NCI-H69 (cell line): ENCODE data around the gene AJM1.

Experiments
- DNase-seq: peaks from one replicate; lab custom pipeline; 2025; lab: John Stamatoyannopoulos, UW

The AJM1 gene

DNA sequence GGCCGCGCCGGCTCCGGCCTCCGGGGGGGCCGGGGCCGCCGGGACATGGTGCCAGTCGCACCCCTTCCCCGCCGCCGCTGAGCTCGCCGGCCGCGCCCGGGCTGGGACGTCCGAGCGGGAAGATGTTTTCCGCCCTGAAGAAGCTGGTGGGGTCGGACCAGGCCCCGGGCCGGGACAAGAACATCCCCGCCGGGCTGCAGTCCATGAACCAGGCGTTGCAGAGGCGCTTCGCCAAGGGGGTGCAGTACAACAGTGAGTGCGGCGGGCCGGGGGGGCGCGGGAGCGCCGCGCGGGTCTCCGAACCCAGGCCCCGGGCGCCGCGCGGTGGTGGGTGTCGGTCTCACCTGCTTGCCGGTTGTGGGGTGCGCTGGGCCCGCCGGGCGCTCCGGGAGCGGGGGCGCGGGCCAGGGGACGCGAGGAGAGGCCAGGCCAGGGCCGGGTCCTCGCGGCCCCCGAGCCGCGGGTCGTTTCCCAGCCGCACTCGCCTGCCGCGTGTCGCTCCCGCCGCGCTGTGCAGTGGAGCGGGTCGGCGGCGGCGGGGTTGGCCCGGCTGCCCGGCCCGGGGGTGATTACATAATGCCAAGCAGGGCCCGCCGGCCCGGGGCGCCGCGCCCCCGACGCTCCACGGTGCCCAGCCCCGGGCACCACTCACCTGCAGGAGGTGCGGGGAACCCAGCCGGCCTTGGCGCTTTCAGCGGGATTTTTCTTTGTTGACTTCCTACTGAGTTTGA is 34.0 kb upstream of the AJM1 start:
- DNase-seq = peak; percentile 65

DNA sequence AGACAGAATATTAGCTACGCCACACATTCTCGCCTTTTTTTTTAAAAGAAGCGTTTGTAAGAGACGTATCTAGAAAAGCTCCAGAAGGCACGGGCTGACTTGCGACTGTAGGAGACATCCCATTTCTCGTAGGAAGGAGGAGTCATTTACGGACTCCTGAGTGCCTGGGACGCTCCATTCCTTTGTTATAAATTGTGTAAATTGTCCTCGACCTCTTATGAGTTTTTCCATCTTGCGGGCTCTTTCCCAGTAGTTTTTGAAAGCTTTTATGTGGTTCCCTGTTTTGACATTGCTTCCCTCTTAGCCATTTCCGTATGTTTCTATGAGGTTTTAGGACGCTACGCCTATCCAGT is 33.5 kb upstream of the AJM1 start:
- no peak for DNase-seq

DNA sequence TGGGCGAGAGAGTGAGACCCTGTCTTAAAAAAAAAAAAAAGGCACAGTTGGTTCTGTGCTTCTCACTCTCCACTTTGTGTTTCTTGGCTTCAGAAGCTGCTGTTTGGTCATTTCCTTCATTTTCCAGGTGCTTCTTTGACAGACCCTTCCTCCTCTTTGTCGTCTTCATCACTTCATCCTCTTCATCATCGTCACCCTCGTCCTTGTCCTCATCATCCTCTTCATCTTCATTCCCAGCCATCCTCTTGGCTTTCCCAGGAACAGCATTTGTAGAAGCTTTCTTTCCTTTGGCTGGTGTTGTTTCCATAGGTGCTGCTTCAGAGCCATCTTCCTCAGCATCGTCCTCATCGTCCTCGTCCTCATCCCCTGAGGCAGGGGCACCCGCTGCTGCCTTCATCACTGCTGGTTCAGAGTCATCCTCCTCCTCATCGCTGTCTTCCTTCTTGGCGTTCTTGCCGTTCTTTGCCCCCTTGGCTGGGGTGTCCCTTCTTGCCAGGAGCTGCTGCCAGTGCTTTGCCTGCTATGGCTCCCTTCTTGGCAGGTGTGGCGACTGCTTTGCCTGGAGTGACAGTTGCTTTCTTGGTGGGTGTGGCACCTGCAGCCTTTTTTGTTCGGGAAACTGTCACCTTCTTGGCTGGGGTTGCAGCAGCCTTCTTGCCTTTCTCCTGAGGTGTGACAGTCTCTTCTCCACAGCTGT is 27.4 kb upstream of the AJM1 start:
- no peak for DNase-seq

DNA sequence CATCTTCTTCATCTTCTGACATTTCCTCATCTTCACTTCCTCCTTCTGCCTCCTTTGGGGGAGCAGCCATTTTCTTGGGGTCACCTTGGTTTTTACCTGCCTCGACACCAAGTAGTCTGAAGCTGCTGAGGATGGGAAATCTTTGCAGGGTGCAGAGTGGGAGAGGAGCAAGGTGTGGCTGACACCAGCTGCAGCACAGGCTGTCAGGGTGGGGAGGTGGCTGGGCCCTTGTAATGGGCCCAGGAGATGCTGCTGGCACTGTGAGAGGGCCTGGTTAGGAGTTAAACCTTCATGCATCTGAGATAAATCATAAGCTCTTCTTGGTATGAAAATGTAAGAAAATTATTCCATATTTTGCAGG is 26.9 kb upstream of the AJM1 start:
- DNase-seq = no peak

DNA sequence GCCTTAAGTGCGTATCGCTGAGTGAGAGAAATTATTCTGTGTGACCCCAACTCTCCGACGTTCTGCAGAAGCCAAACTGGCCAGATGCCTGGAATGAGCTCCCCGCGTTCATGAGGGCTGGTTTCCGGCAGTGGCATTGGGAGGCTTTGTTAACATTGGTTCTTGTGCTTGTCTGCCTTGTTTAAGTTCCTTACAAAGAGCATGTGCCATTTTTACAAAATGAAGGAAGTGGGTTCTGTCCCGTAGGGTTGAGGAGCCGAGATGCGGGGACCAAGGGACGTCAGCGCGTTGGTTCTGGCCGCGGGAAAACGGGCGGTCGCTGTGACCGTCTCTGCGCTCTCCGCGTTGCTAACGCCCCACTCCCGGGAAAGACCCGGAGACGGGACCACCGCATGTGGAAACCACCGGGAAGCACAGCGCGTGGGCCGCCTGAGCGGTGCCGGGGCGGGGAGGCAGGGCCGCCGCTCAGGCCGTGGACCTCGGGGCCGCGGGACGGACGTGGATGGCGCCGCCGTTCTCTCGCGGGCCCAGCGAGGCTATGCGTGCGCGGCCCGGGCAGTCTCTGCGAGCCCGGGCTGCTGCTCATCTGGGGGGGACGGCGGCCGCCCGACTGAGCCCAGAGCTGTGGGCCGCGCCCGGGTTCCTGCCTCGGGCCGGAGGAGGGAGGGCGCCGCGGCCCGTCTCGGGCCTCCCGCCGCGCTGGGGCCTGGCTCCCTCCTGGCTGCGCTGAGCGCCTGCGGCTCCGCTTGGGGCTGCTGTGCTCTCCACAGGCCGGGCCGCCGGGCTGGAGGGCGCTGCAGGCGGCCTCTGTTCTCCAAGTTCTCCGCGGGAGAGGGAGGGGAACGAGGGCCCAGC is 21.1 kb upstream of the AJM1 start:
- no peak for DNase-seq

DNA sequence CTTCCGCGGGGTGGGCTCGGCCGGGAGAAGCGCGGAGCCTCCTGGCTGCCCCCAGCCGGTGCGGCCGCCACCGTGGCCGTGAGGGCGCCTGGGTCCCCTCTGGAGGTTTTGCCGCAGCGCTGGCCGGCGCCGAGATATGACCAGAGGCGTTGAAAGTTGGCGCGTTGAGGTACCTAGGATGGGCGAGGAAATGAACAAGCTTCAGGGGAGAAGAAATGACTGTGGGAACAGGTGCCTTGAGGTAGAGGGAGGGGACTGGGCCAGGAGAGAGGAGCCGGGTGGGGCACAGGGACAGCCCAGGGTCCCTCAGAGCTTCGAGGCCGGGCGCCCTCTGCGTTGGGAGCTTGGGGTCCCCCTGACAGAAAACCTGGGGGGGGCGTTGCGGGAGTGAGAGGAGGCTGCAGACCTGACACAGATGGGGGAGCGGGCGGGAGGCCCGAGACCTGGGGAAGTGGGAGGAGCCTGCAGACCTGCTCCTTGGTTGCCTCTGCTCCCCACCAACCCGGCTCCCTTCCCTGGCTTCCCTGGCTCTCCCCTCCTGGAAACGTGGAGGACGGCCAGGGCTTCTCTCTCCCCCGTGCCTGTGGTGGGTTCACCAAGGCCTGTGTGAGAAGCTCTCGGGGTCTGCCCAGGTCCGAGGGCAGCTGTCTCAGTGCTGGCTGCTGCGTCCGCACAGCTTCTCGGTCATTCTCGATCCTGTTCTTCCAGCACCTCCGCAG is 20.3 kb upstream of the AJM1 start:
- no peak for DNase-seq

DNA sequence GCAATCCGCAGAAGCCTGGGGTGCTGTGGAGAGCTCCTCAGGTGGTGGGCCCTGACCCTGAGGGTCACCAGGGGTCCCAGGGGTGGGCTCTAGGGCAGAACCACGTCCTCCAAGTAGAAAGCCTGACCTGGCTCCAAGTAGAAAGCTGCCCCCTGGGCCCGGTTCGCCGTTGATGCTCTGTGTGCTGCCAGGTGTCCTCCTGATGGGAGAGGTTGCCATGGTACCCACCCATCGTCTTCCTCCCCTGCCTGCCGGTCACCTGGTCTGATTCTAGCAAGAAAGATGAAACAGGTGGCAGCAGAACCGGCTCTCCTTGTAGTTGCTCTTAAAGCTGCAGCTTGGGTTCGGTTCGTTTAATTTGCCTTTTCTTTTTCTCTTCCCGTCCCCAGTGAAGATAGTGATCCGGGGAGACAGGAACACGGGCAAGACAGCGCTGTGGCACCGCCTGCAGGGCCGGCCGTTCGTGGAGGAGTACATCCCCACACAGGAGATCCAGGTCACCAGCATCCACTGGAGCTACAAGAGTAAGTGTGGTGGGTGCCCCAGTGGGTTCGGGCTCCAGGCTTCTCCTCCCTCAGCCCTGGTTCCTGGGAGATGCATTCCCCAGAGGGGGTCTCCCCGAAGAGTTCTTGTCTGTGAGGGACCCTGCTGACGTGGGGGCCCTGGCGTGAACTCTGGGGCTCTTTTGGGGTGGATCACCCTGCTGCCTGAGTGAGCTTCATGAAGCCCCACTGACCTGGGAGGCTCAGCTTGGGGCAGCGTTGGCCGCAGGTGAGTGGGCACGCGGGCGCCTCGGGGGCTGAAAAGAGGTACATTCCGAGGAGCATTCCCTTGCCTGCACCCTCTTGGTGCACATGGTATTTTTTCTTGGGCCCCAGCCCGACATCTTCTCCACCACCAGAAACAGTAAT is 18.9 kb upstream of the AJM1 start:
- DNase-seq = no peak

DNA sequence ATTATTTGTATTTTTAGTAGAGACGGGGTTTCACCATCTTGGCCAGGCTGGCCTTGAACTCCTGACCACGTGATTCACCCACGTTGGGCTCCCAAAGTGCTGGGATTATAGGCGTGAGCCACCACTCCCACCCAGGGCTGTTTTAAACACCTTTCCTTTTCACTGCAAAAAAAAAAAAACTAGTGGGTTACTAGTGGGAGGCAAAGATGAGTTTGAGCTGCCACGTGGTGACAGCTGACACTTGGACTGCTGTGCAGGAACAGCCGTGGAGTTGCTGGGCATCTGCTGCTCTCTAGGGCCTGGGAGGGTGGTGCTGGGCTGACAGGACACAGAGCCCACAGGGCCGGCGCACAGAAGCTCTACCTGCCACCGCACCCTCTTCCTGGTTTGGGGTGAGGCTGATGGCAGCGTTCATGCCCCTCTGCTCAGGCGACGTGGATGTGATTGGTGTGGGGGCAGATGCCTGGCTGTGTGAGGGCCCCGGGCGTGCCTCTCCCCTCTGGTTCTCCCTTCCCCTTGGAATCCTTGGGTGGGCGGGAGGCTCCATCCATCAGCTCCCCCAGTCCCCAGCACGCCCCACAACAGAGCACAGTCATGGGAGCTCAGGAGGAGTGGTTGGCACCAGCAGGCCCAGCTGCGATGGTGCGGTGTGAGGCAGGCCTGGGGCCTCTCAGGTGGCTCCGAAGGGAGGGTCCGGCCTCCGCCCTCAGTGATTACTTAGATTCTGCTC is 17.6 kb upstream of the AJM1 start:
- no peak for DNase-seq

DNA sequence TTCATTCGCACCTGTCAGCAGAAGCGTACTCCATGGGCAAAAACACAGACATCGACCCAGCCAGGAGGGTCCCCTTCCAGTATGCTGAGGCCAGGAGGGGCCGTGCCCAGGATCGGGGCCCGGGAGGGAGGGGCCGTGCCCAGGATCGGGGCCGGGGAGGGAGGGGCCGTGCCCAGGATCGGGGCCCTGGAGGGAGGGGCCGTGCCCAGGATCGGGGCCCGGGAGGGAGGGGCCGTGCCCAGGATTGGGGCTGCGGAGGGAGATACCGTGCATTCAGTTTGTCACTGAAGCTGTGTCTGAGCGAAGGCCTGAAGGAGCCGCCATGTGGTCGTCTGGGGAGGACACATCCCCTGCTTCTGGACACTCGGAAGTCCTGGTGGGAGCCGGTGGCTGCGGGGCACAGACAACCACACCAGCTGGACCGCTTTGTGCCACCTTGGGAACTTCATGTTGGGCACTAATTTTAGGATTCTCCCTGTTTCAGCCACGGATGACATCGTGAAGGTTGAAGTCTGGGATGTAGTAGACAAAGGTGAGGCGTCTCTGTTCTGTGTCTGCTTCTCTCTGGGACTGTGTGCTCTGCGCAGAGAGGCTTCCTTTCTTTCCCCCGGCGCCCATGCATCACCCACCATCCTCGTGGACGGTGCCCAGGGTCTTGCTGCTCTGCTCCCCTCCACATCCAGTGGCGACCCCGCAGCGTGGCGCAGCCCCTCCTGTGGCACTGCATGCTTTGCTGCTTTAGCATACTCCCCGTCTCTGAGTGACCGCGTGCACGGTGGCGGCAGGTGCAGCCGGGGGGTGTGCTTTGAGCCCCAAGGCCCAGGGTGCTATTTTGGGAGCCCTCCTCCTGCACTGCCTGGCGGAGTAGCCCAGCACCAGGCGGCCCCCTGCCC is 16.7 kb upstream of the AJM1 start:
- no peak for DNase-seq

DNA sequence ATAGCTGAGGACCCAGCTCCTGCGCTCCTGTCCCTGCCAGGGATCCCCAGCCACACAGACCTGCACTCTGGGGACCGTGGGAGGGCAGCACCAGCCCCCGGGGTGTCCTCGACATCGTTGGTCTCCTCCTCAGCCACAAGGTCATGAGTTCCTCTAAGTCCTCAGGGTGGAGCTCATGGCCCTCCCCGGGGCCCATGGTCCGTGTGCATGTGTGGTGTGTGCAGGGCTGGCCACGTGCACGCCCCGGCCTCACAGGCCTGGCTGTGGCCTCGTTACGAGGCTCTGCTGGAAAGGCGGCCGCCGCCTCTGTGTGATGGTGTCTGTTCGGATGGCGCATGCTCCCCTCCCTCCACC is 16.1 kb upstream of the AJM1 start:
- DNase-seq = no peak

DNA sequence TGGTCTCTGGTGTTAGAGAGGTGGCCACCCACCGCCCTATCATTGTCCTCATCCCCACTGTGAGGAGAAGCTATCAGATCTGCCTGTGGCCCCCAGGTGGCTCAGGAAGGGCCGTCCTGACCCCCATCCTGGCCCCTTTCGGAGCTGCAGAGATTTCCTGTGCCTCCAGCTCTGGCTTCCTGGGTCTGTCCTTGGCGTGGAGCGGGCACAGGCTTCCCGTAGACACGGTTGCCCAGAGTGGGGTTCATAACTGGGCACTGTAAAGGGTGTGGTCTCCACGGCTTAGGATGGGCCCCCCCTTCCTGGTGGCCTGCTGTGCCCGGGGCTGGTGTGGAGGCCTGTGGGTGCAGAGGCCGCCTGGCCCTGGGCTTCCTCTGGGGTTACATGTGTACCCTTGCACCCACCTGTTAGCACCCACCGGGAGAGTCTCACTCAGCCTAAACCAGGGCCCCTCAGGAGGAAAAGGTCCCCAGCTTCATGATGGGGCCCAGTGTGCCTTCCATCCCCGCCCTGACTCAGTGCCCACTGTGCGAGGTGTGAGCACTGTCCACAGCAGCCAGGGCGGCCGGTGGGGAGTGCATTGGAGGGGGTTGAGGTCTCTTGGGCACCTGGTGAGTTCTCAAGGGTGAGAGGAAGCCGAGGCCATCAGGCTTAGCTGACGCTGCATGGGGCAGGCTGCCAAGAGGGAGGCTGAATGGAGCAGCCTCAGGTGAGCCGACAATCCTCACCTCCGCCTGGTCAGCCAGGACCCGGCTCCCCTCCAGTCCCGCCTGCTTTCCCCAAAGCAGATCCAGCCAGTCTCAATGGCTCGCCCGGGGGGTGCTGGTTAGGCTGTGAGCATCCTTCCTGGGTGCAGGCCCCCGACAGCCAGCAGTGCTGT is 15.3 kb upstream of the AJM1 start:
- no peak for DNase-seq

DNA sequence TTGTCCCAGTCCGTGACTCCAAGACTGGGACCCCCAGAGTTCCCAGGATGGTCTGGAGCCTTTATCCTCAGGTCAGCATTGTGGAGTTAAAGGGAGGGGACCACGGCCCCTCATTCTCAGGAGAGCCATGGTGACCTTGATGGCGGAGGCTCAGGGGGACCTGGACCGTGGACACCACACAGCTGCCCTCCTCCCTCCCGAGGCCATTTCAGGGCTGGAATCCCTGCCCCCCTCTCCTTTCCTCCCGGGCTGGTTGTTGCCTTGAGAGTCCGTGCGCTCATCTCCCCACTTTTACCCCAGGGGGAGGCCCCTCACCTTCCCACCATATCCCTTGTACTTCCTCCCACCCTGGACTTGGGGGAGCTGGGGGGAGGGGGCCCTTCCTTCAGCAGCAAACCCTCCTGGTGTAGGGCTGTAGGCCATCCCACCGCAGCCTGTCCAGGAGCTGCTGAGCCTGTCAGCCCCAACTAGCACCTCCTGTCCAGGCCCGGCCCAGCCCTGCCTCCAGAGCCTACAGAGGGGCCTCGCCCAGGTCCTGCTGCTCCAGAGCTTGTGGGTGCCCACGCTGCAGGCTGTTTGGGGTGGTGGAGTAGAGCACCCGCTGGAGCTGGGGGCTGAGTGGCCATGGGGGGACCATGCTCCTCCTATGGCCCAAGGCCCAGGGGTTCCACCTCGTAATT is 14.3 kb upstream of the AJM1 start:
- DNase-seq = no peak

DNA sequence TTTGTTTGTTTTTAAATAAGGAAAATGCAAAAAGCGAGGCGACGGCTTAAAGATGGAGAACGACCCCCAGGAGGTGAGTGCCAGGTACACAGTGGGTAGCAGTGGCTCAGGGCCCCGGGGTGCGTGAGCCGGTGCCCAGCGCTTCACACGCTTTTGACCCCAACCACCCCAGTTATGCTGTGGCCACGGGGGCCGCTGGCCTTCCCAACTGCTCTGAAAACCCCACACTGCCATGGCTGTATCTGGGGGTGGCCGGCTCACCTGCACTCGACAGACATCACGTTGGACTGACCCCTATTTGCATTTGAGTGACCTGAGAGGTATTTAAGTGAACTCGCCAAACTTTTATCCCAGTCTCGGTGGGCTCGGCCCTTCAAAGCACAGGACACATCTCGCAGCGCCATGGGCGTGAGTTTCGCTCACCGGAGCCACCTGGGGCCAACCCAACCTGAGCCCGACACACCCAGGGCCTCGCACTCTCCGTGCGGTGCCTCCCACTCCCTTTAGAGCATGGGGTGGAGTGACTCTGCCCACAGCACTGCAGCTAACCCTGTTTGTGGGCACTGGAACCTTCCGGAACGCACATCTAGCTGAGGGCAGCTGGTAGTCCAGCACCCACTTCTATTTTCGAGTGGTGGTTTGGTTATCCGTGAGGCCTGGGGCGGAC is 13.7 kb upstream of the AJM1 start:
- DNase-seq = no peak

DNA sequence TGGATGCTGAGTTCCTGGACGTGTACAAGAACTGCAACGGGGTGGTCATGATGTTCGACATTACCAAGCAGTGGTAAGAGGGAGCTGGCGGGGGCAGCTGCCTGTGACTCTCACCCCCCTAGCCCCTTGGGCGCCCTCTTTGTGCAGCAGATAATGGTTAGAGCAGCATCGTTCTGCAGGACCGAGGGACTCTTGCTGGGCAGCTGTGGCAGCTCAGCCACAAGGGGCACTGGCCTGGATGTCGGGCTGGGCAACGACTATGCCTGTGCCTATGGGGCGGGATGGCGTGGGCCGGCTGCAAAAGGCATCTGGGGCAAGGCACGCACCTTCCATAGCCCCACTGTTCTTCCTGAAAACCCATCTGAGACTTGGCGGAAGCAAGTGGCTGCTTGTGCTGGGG is 12.9 kb upstream of the AJM1 start:
- DNase-seq = no peak

DNA sequence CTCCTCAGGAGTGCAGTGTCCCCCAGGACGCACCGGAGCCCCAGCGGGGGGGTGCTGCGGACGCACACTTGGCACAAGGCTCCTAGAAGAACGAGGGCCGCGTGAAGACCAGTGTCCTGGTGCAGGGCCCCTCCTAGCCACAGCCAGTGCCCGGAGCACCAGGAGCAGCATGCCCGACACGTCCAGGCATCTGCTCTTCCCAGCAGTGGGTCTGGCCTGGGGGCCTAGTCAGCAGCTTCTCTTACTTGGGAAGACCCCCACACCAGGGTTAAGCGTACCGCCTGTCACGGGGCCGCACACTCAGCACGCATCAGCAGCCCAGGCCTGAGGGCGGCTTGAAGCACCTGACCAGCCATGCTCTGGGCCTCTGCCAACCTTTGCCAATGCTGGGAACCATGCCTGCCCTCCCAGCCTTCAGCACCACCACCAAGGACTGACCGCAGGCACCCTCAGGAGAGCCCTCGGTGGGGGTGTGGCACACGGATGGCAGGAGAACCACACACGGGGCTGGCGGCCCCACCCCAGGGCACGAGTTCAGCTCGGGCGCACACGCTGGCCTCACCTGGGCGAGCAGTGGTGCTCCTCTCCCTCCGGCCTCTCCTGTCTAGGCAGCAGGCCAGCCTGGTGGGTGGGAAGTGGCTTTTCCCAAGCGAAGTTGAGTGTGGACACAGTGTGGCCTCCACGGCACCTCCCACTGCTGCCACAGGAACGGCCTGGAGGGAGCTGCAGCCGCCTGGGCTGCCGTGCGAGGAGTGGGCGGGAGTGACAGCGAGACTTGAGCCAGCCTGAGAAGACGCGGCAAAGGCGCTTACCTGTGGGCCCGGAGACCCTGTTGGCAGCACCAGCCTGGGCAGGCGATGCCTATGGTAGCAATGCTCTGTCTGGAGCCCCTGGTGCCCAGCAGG is 12.0 kb upstream of the AJM1 start:
- no peak for DNase-seq

DNA sequence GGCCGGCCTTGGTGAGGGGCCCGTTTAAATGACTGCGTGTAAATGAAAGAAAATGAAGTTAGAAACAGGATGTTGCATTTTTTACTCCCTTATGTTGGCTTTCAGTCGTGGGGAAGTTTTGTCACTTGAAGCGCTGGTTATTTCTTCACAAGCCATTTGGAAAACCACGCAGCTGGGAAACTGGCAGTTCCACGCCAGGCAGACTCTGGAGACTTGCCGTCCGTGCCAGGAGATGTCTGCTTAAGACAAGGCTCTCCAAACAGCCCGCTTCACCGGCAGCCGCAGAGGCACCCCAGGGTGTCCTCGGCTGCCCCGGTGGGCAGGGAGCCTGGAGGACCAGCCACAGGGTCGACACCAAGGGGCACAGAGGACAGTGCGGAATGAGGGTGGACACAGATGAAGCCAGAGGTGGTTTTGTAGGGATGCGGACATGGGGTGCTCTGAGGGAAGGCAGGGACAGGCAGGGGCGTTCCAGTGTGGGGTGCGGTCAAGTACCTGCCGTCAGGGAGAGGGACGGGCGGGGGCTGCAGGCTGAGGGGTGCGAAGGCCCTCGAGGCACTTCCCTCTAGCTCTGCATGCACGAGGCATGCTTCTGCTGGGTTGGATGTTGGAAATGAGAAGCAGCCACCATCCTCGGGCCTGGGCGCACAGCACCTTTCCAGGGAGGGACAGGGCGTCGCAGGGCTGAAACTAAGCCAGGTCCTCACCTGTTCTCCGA is 11.1 kb upstream of the AJM1 start:
- no peak for DNase-seq
